Fibroblast of pulmonary artery (primary cell): ENCODE measurements around the gene DDX27.

Experiments used
- DNase-seq: peaks from one replicate; pipeline ENCODE4 v3.0.0-alpha.2; 2010; ENCODE audit warnings: low read depth
- H3K4me3 ChIP-seq: replicated peaks from 2 replicates; pipeline ENCODE4 v1.5.1; 2011; ENCODE audit warnings: low read depth, mild to moderate bottlenecking, control low read depth, low read length, moderate library complexity
- CTCF ChIP-seq: IDR thresholded peaks from 2 replicates; pipeline ENCODE4 v1.5.1; 2011; ENCODE audit warnings: mild to moderate bottlenecking, control low read depth, low read length, inconsistent platforms; ENCODE audit errors: missing control alignments

Gene DDX27

DNA sequence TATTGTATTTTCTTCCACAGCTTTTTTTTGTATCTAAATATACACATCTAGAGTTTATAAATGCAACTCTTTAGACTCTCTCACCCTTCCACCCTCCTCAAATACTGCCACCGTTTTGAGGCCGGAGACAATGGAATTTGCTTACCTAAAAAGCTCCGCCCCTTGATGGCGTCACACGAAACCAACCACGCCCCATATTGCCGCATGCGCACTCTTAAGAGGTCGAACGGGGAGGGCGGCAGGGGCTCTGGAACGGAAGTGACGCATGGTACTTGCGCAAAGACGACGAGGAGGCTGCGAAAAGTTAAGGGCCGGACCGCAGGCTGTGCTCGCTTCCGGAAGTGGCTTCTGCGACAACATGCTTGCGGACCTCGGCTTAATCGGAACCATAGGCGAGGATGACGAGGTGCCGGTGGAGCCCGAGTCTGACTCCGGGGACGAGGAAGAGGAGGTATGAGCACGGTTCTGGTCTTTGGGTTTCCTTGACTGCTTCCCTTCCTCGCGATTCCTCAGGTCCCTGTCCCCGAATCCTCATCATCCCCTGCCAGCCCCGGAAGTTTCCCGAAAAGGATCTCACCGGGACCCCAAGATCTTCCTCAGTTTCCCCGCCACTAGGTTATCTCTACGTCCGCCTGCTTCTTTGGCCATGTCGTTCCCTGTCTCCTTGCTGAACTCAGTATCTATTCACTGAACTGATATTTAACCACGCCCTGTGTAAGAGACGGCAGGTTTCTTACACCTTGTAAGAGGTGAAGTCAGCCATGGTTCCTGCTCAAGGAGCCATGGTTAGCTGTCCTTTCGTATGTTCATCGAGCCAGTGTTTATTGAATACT, at the start of gene DDX27:
DDX27 (plus strand) TSS at position 326 of the 833 bp plus-strand sequence; CDS start at position 359, 33 bp downstream.
- peak within 1 kb of the TSS; percentile 100 for H3K4me3 ChIP-seq
- DNase-seq: peak; percentile 99
- no peak for TF ChIP-seq CTCF

GRCh38 chr20:49169547-49169946, 49.7 kb upstream of the DDX27 start:
- H3K4me3 ChIP-seq: no peak overlapping the region
- no peak for TF ChIP-seq CTCF
- no peak for DNase-seq

GRCh38 chr20:49170714-49171113, 48.5 kb upstream of the DDX27 start:
- TF ChIP-seq CTCF: no peak
- DNase-seq: no peak
- no peak overlapping the region for H3K4me3 ChIP-seq

GRCh38 chr20:49171909-49172308, 47.3 kb upstream of the DDX27 start:
- no peak overlapping the region for H3K4me3 ChIP-seq
- DNase-seq: no peak
- no peak for TF ChIP-seq CTCF

DNA sequence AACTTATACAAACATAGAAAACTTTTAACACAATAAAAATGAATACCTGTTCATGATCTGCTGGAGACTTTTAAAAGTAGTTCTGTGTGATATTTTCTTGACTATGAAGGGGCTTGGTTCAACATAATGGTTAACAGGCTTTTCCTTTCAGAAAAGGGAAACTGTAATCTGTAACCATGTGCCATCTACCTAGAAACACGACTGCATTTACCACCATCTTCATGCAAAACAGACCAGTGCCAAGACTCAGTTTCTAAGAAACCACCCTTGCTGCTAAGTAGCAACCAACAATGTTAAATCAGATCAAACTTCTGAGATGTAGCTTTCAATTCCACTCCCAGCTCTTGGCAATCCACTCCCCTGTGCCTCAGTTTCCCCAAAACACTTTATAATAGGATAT, 46.8 kb upstream of the DDX27 start:
- DNase-seq: no peak
- no peak overlapping the region for H3K4me3 ChIP-seq
- no peak for TF ChIP-seq CTCF

DNA sequence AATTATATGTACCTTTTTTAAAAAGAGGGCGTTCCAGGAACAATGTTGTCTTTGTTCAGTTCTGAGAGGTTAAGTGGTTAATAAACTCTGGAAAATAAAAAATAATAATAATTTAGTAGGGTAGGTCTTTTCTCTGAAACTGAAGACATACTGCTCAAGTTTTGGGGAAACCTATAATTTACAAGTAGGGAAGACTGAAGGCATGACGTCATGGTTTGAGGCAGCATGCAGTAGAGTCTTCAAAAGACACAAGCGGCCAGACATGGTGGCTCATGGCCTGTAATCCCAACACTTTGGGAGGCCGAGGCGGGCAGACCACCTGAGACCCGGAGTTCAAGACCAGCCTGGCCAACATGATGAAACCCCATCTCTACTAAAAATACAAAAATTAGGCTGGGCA, 45.0 kb upstream of the DDX27 start:
- H3K4me3 ChIP-seq: no peak overlapping the region
- DNase-seq: no peak
- TF ChIP-seq CTCF: no peak
